ENCODE data around the gene TNRC6B. TPM values are rescaled to one million over a fixed set of nuclear protein-coding genes. Genes with fewer than 3 reads are reported as not detected.

The TNRC6B gene
- polyA plus RNA-seq, 2 donors, result 2.3 to 8.2 TPM

DNA sequence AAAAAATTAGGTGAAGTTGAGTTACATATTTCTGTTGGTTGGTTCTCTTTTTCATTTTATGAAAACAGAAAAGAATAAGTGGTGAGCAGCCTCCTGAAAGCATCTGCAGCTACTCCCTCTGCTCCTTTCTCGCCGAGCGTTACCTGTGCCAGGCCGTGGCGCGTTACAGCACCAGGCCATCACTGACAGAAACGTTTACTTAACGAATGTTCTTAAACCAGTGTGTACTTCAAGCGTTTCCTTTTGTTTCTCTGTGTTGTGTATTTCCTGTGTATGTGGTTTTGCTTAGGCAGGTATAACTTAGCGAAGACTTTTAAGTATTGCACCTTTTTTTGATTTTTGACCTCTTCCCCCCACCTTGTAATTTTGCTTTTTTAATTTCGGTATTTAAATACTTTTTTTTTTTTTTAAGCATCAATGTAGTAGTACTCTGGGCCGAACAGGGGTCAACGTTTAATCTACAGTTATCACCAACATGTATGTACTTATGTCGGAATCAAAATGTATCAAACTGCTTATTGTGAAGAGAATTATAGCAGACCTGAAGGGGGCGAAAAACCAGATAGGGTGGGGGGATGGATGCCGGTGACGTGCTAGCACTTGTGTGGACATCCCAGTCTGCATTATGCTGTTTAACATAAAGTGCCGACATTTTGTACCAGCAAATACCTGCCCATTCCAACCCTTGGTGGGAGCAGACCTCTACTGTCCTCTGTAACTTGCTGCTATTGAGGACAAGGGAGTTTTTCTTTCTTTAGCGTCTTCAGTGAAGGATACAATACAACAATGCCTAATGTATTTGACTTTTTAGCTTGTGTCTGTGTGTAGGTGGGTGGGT is 147.0 kb downstream of the TNRC6B start:
- WGBS, 2 donors, result 71 to 72% methylated on average over 19 of the region's 19 CpGs
- peaks cover 5 to 18% of the 10 kb centered on the region in 2 donors for H3K36me3 ChIP-seq (ENCODE audit: control insufficient read depth in 2 of 2, insufficient read depth in 2 of 2, low read length in 1 of 2)
- peak overlapping the region; percentile 43 to 75 for H3K27ac ChIP-seq (ENCODE audit: low read depth in 2 of 2, low read length in 1 of 2)
- no peak overlapping the region for H3K4me3 ChIP-seq (ENCODE audit: low read depth in 1 of 2, low read length in 2 of 2)
- H3K9me3 ChIP-seq (ENCODE audit: control insufficient read depth in 2 of 2, insufficient read depth in 1 of 2, low read depth in 1 of 2, low read length in 1 of 2), result no peaks in the 10 kb centered on the region
- H3K27me3 ChIP-seq (ENCODE audit: control insufficient read depth in 1 of 2, insufficient read depth in 2 of 2, low read length in 2 of 2), result no peaks in the 10 kb centered on the region
- H3K4me1 ChIP-seq (ENCODE audit: control insufficient read depth in 2 of 2, insufficient read depth in 2 of 2, low read length in 1 of 2), result no peaks in the 10 kb centered on the region

DNA sequence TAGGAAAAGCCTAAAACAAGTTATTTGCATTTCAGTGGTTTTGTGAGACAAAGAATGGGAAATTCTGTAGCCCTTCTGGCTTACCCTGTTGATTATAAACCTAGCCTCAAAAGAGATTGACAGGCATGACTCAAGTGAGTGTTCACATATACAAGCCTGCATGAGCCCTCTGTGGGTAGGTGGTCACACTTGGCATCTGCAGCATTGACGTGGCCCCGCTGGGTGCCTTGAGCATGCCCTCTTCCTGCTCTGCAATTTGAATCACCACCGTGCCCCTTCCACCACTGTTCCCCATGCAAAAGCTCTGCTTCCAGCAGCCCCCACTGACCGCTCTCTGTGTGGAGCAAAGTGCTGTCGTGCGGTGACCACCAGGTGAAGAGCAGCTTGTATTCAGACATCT is 147.6 kb downstream of the TNRC6B start:
- peak overlapping the region in 1 of 2 donors; percentile 7 for H3K27ac ChIP-seq (ENCODE audit: low read depth in 2 of 2, low read length in 1 of 2)
- H3K4me3 ChIP-seq (ENCODE audit: low read depth in 1 of 2, low read length in 2 of 2), result no peak overlapping the region
- WGBS, 2 donors, result 89 to 94% methylated on average over 6 of the region's 6 CpGs
- H3K9me3 ChIP-seq (ENCODE audit: control insufficient read depth in 2 of 2, insufficient read depth in 1 of 2, low read depth in 1 of 2, low read length in 1 of 2), result no peaks in the 10 kb centered on the region
- no peaks in the 10 kb centered on the region for H3K27me3 ChIP-seq (ENCODE audit: control insufficient read depth in 1 of 2, insufficient read depth in 2 of 2, low read length in 2 of 2)
- H3K4me1 ChIP-seq (ENCODE audit: control insufficient read depth in 2 of 2, insufficient read depth in 2 of 2, low read length in 1 of 2), result no peaks in the 10 kb centered on the region
- peaks cover 5 to 18% of the 10 kb centered on the region in 2 donors for H3K36me3 ChIP-seq (ENCODE audit: control insufficient read depth in 2 of 2, insufficient read depth in 2 of 2, low read length in 1 of 2)

DNA sequence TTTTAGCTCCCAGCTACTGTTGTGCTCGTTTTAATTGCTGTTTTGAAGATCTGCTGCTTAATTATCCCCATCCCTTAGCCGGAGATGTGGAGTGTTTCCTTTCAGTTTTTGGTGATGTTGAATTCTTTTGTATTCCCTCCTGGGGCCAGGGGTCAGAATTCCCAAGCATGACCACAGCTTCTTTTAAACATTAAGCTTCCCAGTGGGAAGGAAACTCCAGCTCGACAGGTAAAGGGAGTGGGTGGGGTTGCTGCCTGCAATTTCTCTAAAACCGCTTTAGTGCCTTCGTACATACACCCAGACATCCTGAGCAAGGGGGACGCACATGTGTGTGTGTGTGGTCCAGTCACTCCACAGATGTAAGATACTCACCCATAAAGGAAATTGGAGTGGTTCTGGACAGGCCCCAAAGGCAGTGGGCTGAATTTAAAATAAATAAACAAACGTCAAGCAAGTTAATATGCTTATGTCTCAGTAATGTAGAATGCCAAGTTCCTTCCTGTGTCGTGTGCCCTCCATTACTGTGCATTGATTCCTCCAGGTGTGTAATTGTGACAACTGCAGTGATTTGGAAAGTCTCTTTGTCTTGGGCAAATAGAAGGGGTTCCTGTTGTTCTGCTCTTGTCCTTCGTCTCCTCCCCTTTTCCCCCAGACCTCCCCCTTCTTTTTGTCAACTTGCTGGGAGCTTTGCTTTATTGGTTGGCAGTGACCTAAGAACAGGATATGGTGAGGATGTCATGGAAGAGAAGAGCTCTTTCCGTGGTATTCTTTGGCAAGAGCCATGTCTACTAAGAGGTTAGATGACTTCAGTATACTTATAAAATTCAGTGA is 149.4 kb downstream of the TNRC6B start:
- Histone ChIP-seq H3K4me1 (ENCODE audit: control insufficient read depth in 2 of 2, insufficient read depth in 2 of 2, low read length in 1 of 2) (no peaks in the 10 kb centered on the region), H3K27ac (ENCODE audit: low read depth in 2 of 2, low read length in 1 of 2) (no peak overlapping the region)

DNA sequence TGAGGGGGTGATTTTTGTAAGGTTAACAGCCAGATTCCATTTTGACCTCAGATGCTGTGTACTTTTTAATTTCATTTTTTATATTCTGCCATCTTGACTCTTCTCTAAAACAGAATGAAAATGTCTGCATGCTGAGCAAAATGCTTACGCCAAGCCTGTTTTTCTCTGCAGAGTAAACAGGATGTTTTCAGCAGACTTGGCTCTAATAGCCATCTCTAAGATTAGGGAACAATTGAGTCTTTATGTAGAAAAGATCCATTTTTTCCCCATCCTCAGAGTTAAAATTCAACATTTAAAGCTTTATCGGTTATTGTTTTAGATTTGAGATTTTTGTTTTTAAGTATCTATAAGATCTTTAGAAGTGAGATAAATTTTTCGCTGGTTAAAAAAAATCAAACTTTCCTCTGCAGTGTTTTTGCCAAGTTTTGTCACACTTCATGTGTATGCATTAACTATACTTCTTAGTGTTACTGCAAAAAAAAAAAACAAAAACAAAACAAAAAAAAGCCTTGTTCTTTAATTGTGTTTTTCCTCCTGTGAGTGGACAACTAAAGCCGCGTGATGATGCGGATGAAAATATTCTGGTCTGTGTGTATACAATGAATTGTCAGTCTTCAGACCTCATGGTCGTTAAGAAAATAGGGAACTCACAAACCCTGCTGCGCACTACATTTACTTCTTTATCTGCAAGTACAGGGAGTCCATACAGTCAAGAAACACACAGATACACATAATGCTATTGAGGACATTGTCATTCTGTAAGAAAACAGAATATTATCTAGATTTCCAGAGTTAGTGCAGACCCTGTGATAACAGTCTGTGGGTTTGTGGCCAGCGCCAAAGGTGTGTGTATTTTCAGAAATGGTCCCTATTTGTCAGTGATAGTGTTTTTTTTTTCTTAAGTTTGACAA is 151.1 kb downstream of the TNRC6B start:
- Histone ChIP-seq H3K4me1 (ENCODE audit: control insufficient read depth in 2 of 2, insufficient read depth in 2 of 2, low read length in 1 of 2) (no peaks in the 10 kb centered on the region), H3K27ac (ENCODE audit: low read depth in 2 of 2, low read length in 1 of 2) (no peak overlapping the region), H3K9me3 (ENCODE audit: control insufficient read depth in 2 of 2, insufficient read depth in 1 of 2, low read depth in 1 of 2, low read length in 1 of 2) (no peaks in the 10 kb centered on the region), H3K27me3 (ENCODE audit: control insufficient read depth in 1 of 2, insufficient read depth in 2 of 2, low read length in 2 of 2) (no peaks in the 10 kb centered on the region), H3K4me3 (ENCODE audit: low read depth in 1 of 2, low read length in 2 of 2) (no peak overlapping the region), H3K36me3 (ENCODE audit: control insufficient read depth in 2 of 2, insufficient read depth in 2 of 2, low read length in 1 of 2) (peaks cover 0 to 5% of the 10 kb centered on the region in 2 donors)
- WGBS, 2 donors, result 82 to 88% methylated on average over 9 of the region's 9 CpGs

More for the DNA sequence above, 149.4 kb downstream of the TNRC6B start:
- no peaks in the 10 kb centered on the region for H3K9me3 ChIP-seq (ENCODE audit: control insufficient read depth in 2 of 2, insufficient read depth in 1 of 2, low read depth in 1 of 2, low read length in 1 of 2)
- peaks cover 5 to 7% of the 10 kb centered on the region in 2 donors for H3K36me3 ChIP-seq (ENCODE audit: control insufficient read depth in 2 of 2, insufficient read depth in 2 of 2, low read length in 1 of 2)
- 57 to 59% methylated on average over 10 of the region's 10 CpGs for WGBS, 2 donors
- H3K27me3 ChIP-seq (ENCODE audit: control insufficient read depth in 1 of 2, insufficient read depth in 2 of 2, low read length in 2 of 2), result no peaks in the 10 kb centered on the region
- no peak overlapping the region for H3K4me3 ChIP-seq (ENCODE audit: low read depth in 1 of 2, low read length in 2 of 2)

DNA sequence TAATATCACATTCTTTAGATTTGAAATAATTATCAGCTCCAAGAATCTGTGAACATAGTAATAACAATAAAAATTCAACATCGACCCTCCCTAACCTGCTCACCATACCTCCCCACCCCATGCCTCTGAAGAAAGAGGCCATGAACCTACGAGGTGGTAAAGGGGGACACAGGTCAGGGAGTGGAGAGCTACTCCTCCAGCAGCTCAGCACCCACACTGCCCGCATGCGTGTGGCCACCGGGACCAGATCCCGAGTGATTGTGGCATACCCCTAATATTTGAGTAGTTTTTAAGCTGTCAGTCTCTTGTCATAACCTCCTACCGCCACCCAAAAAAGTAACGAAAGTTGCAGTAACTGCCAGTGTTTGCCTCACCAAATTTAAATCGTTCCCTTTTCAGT is 151.7 kb downstream of the TNRC6B start:
- Histone ChIP-seq H3K9me3 (ENCODE audit: control insufficient read depth in 2 of 2, insufficient read depth in 1 of 2, low read depth in 1 of 2, low read length in 1 of 2) (no peaks in the 10 kb centered on the region), H3K27ac (ENCODE audit: low read depth in 2 of 2, low read length in 1 of 2) (no peak overlapping the region), H3K4me1 (ENCODE audit: control insufficient read depth in 2 of 2, insufficient read depth in 2 of 2, low read length in 1 of 2) (no peaks in the 10 kb centered on the region), H3K36me3 (ENCODE audit: control insufficient read depth in 2 of 2, insufficient read depth in 2 of 2, low read length in 1 of 2) (peaks cover 0 to 5% of the 10 kb centered on the region in 2 donors), H3K27me3 (ENCODE audit: control insufficient read depth in 1 of 2, insufficient read depth in 2 of 2, low read length in 2 of 2) (no peaks in the 10 kb centered on the region), H3K4me3 (ENCODE audit: low read depth in 1 of 2, low read length in 2 of 2) (no peak overlapping the region)
- 86 to 87% methylated on average over 9 of the region's 9 CpGs for WGBS, 2 donors

DNA sequence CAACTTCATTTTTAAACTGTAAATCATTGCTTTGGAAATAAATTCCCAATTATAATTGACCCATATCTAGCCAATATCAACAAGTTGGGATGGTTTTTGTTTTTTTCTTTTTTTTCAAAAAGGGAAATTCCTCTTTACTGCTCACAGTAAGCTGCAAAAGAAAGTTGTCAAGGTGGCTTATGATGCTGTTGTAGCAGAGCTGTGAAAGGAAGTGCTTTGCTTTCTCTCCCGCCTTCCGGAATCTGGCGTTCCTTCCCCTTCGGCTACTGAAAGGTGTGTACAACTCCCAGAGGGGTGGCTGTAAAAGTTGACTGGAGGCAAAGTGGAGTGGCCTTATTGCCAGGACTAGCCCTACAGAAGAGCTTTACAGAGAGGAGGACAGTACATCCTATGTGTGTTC is 152.4 kb downstream of the TNRC6B start:
- peaks cover 0 to 5% of the 10 kb centered on the region in 2 donors for H3K36me3 ChIP-seq (ENCODE audit: control insufficient read depth in 2 of 2, insufficient read depth in 2 of 2, low read length in 1 of 2)
- no peaks in the 10 kb centered on the region for H3K4me1 ChIP-seq (ENCODE audit: control insufficient read depth in 2 of 2, insufficient read depth in 2 of 2, low read length in 1 of 2)
- 86 to 88% methylated on average over 4 of the region's 4 CpGs for WGBS, 2 donors
- H3K27ac ChIP-seq (ENCODE audit: low read depth in 2 of 2, low read length in 1 of 2), result no peak overlapping the region
- no peak overlapping the region for H3K4me3 ChIP-seq (ENCODE audit: low read depth in 1 of 2, low read length in 2 of 2)
- no peaks in the 10 kb centered on the region for H3K9me3 ChIP-seq (ENCODE audit: control insufficient read depth in 2 of 2, insufficient read depth in 1 of 2, low read depth in 1 of 2, low read length in 1 of 2)
- no peaks in the 10 kb centered on the region for H3K27me3 ChIP-seq (ENCODE audit: control insufficient read depth in 1 of 2, insufficient read depth in 2 of 2, low read length in 2 of 2)

DNA sequence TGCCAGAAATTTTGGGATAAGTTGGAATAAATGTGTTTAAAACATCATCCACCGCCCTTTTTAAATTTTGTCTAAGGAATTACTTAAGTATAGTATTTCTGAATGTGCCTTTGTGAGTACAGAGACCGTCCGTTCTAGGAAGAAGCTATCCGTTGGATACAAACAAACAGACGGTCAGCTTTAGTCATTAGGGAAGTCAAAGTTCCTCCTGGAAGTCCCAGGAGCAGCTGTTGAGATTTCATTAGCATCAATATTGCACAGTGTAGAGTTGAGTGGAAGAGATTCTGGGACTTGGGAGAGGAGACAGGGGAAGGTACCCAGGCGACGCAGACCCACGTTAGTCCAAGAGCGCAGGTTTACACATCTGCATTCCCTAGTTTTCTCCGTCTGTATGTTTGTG is 152.9 kb downstream of the TNRC6B start:
- 81 to 92% methylated on average over 10 of the region's 10 CpGs for WGBS, 2 donors

DNA sequence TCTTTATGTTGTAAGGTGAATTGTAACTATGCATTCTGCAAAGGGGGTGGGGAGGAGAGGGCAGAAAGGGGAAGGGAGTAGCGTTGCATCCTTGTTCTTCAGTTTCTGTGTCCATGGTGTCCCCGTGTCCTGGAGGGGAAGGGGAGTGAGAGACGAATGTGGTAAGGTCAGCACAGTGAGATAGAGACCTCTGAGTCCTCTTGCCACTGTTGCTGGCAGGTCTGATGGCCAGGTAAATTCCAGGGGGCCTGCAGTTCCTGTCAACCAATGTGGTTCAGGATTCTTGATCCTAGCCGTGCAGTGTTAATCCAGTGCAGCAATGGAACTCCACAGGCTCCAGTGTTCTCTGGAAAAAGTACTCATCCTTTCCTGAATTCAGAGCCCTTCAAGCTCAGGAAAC is 154.0 kb downstream of the TNRC6B start:
- H3K36me3 ChIP-seq (ENCODE audit: control insufficient read depth in 2 of 2, insufficient read depth in 2 of 2, low read length in 1 of 2), result no peaks in the 10 kb centered on the region
- H3K27me3 ChIP-seq (ENCODE audit: control insufficient read depth in 1 of 2, insufficient read depth in 2 of 2, low read length in 2 of 2), result no peaks in the 10 kb centered on the region
- H3K4me1 ChIP-seq (ENCODE audit: control insufficient read depth in 2 of 2, insufficient read depth in 2 of 2, low read length in 1 of 2), result no peaks in the 10 kb centered on the region
- H3K4me3 ChIP-seq (ENCODE audit: low read depth in 1 of 2, low read length in 2 of 2), result no peak overlapping the region
- no peaks in the 10 kb centered on the region for H3K9me3 ChIP-seq (ENCODE audit: control insufficient read depth in 2 of 2, insufficient read depth in 1 of 2, low read depth in 1 of 2, low read length in 1 of 2)
- no peak overlapping the region for H3K27ac ChIP-seq (ENCODE audit: low read depth in 2 of 2, low read length in 1 of 2)
- 69 to 72% methylated on average over 4 of the region's 4 CpGs for WGBS, 2 donors

More for the DNA sequence above, 152.9 kb downstream of the TNRC6B start:
- H3K27me3 ChIP-seq (ENCODE audit: control insufficient read depth in 1 of 2, insufficient read depth in 2 of 2, low read length in 2 of 2), result no peaks in the 10 kb centered on the region
- H3K36me3 ChIP-seq (ENCODE audit: control insufficient read depth in 2 of 2, insufficient read depth in 2 of 2, low read length in 1 of 2), result peaks cover 0 to under 1% of the 10 kb centered on the region in 2 donors
- H3K9me3 ChIP-seq (ENCODE audit: control insufficient read depth in 2 of 2, insufficient read depth in 1 of 2, low read depth in 1 of 2, low read length in 1 of 2), result no peaks in the 10 kb centered on the region
- no peak overlapping the region for H3K4me3 ChIP-seq (ENCODE audit: low read depth in 1 of 2, low read length in 2 of 2)
- H3K4me1 ChIP-seq (ENCODE audit: control insufficient read depth in 2 of 2, insufficient read depth in 2 of 2, low read length in 1 of 2), result no peaks in the 10 kb centered on the region
- H3K27ac ChIP-seq (ENCODE audit: low read depth in 2 of 2, low read length in 1 of 2), result no peak overlapping the region

DNA sequence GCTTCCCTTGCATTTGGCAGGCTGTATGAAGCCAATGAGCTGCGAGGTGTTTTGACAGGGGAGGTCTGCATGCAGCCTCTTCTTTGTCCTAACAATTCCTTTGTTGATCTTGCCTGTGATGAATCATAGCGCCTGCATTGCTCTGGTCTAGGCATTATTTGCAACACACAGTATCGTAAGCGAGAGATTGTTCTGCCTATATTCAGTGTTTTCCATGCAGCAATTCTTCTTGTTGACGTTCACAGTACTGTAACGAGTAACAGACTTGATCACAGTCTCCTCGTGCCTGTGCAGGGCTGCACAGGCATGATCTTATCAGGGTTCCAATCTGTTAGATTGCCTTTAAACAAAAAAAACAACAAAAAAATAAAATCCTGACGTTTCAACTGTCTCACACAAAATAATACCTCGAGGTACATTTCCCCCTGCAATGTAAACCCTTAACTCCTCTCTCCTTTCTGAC is 154.6 kb downstream of the TNRC6B start:
- Histone ChIP-seq H3K9me3 (ENCODE audit: control insufficient read depth in 2 of 2, insufficient read depth in 1 of 2, low read depth in 1 of 2, low read length in 1 of 2) (no peaks in the 10 kb centered on the region), H3K4me3 (ENCODE audit: low read depth in 1 of 2, low read length in 2 of 2) (no peak overlapping the region), H3K27ac (ENCODE audit: low read depth in 2 of 2, low read length in 1 of 2) (no peak overlapping the region), H3K27me3 (ENCODE audit: control insufficient read depth in 1 of 2, insufficient read depth in 2 of 2, low read length in 2 of 2) (no peaks in the 10 kb centered on the region), H3K4me1 (ENCODE audit: control insufficient read depth in 2 of 2, insufficient read depth in 2 of 2, low read length in 1 of 2) (no peaks in the 10 kb centered on the region), H3K36me3 (ENCODE audit: control insufficient read depth in 2 of 2, insufficient read depth in 2 of 2, low read length in 1 of 2) (no peaks in the 10 kb centered on the region)
- WGBS, 2 donors, result 48 to 59% methylated on average over 9 of the region's 9 CpGs
